ENCODE data around the gene CDKN2AIP.

DNA sequence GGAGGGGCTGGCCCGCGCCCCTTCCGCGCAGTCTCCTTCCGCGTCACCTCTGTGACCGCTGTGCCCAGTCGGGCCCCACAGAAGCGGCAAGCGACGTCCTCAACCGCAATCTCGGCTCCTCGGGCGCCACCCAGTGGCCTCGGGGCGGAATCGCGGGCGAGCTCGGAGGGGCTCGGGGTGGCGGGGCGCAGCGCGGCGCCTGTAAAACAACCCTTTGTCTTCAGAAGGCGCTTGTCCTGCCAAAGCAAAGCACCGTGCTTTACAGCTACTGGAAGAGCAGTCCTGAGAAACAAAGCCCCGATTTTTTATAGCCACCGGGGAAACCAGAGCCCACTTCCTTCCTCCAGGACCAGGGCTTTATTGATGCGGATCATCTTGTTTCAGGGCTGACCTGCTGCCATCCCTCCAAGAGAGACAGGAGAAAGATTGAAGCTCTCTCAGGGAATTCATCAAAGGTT, 37.3 kb upstream of the CDKN2AIP start:
- TF ChIP-seq, protein P1, sequence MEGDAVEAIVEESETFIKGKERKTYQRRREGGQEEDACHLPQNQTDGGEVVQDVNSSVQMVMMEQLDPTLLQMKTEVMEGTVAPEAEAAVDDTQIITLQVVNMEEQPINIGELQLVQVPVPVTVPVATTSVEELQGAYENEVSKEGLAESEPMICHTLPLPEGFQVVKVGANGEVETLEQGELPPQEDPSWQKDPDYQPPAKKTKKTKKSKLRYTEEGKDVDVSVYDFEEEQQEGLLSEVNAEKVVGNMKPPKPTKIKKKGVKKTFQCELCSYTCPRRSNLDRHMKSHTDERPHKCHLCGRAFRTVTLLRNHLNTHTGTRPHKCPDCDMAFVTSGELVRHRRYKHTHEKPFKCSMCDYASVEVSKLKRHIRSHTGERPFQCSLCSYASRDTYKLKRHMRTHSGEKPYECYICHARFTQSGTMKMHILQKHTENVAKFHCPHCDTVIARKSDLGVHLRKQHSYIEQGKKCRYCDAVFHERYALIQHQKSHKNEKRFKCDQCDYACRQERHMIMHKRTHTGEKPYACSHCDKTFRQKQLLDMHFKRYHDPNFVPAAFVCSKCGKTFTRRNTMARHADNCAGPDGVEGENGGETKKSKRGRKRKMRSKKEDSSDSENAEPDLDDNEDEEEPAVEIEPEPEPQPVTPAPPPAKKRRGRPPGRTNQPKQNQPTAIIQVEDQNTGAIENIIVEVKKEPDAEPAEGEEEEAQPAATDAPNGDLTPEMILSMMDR (IDR thresholded peaks at IDR 0.05) = peak; percentile 60 to 98 (median 88)
- TF ChIP-seq POLR2A (IDR thresholded peaks at IDR 0.05) = no peak

Measured in thyroid gland (tissue), 4 donors.